Natural killer cell (primary cell): ENCODE results near the gene DHRS13. TPM values are rescaled to one million over a fixed set of nuclear protein-coding genes. Genes with fewer than 3 reads are reported as not detected.

Source experiments
- ATAC-seq, 3 donors: fragments of 150-1000 bp in 2 of 3; fragments of 200-7000 bp in 1 of 3; cut with Tn5 transposase; 1 replicate in 1 of 3; 2 replicates in 2 of 3; pipeline ENCODE4 v1.10.0; 2021; ENCODE audit warnings: mild to moderate bottlenecking in 2 of 3, moderate library complexity in 2 of 3
- DNase-seq, 2 donors: peaks; one replicate each; pipeline versions ENCODE4 v3.0.0 to v3.0.0-alpha.2; 2013 to 2021; ENCODE audit warnings: mixed read lengths in 1 of 2
- H3K27ac ChIP-seq: one replicate; pipeline ENCODE4 v1.5.1; 2013; ENCODE audit warnings: mild to moderate bottlenecking, low read length
- H3K27me3 ChIP-seq: one replicate; pipeline ENCODE4 v1.6.1; 2013; ENCODE audit warnings: low read length; ENCODE audit not compliant: control insufficient read depth, insufficient read depth
- H3K36me3 ChIP-seq: one replicate; pipeline ENCODE4 v1.6.1; 2013; ENCODE audit warnings: low read length; ENCODE audit not compliant: control insufficient read depth, insufficient read depth
- H3K4me1 ChIP-seq: one replicate; pipeline ENCODE4 v1.6.1; 2013; ENCODE audit warnings: low read length; ENCODE audit not compliant: control insufficient read depth, insufficient read depth
- H3K4me3 ChIP-seq: one replicate; pipeline ENCODE4 v1.5.1; 2013; ENCODE audit warnings: low read length
- H3K9me3 ChIP-seq: one replicate; pipeline ENCODE4 v1.6.1; 2013; ENCODE audit warnings: low read length; ENCODE audit not compliant: control insufficient read depth, insufficient read depth
- H3K27ac Mint-ChIP-seq, 2 donors: one replicate each; pipeline ENCODE4 v1.8.0; 2022; ENCODE audit warnings: mild to moderate bottlenecking in 2 of 2, mixed read lengths in 2 of 2, moderate library complexity in 1 of 2
- H3K27me3 Mint-ChIP-seq, 2 donors: one replicate each; pipeline ENCODE4 v1.8.0; 2022; ENCODE audit warnings: low read depth in 2 of 2, mixed read lengths in 2 of 2
- H3K36me3 Mint-ChIP-seq: one replicate; pipeline ENCODE4 v1.8.0; 2022; ENCODE audit warnings: mixed read lengths
- H3K4me1 Mint-ChIP-seq, 2 donors: one replicate each; pipeline ENCODE4 v1.8.0; 2022; ENCODE audit warnings: mixed read lengths in 2 of 2
- H3K4me3 Mint-ChIP-seq: one replicate; pipeline ENCODE4 v1.8.0; 2022; ENCODE audit warnings: mild to moderate bottlenecking, moderate library complexity, mixed read lengths
- H3K9me3 Mint-ChIP-seq, 2 donors: one replicate each; pipeline ENCODE4 v1.8.0; 2022; ENCODE audit warnings: mixed read lengths in 2 of 2
- CTCF ChIP-seq: fragments of 200-600 bp; IDR thresholded peaks from one replicate; pipeline ENCODE4 v1.8.0; 2022; ENCODE audit warnings: antibody characterized with exemption
- WGBS: methylation state at CpG from one replicate; pipeline ENCODE4 v1.1.7; 2013; ENCODE audit warnings: missing lambda C conversion rate; ENCODE audit not compliant: insufficient coverage; 5-methylcytosine and 5-hydroxymethylcytosine counted together
- intact Hi-C: fragments of 100-400 bp; cut with micrococcal nuclease; formaldehyde crosslinking; loops from one replicate; pipeline ENCODE4 v1.14.2; 2022
- total RNA-seq, 4 donors: library from RNA; stranded (reverse); fragments of 120-200 nt in 1 of 4; gene quantifications; one replicate each; pipeline versions ENCODE4 v1.2.3 to v1.2.4, GENCODE V29; 2013 to 2022

Gene DHRS13
- total RNA-seq, 3 donors from 2014 or later (not counting 1 experiment from before 2014, with no cell fraction given): 22.5 to 27.3 (median 23.2) TPM

- no peak overlapping the region for H3K4me3 Mint-ChIP-seq
- no peaks in the 10 kb centered on the region for H3K36me3 Mint-ChIP-seq
- TF ChIP-seq CTCF: no peak
- WGBS: 50% methylated on average over 2 of the region's 2 CpGs
- ATAC-seq: no peak
- H3K4me1 Mint-ChIP-seq: peaks cover 14% of the 10 kb centered on the region in 2 donors
- Histone ChIP-seq H3K4me1 (peaks cover 13% of the 10 kb centered on the region), H3K27me3 (no peaks in the 10 kb centered on the region), H3K36me3 (peaks cover 27% of the 10 kb centered on the region), H3K4me3 (no peak overlapping the region), H3K9me3 (no peaks in the 10 kb centered on the region), H3K27ac (no peak overlapping the region)
- H3K27ac Mint-ChIP-seq: no peak overlapping the region
- DNase-seq: no peak
- no peaks in the 10 kb centered on the region for H3K9me3 Mint-ChIP-seq
- H3K27me3 Mint-ChIP-seq: no peaks in the 10 kb centered on the region
- intact Hi-C loops: no loop called here
Observed at GRCh38 chr17:28858801-28859355, 44.0 kb downstream of the DHRS13 start.

DNA sequence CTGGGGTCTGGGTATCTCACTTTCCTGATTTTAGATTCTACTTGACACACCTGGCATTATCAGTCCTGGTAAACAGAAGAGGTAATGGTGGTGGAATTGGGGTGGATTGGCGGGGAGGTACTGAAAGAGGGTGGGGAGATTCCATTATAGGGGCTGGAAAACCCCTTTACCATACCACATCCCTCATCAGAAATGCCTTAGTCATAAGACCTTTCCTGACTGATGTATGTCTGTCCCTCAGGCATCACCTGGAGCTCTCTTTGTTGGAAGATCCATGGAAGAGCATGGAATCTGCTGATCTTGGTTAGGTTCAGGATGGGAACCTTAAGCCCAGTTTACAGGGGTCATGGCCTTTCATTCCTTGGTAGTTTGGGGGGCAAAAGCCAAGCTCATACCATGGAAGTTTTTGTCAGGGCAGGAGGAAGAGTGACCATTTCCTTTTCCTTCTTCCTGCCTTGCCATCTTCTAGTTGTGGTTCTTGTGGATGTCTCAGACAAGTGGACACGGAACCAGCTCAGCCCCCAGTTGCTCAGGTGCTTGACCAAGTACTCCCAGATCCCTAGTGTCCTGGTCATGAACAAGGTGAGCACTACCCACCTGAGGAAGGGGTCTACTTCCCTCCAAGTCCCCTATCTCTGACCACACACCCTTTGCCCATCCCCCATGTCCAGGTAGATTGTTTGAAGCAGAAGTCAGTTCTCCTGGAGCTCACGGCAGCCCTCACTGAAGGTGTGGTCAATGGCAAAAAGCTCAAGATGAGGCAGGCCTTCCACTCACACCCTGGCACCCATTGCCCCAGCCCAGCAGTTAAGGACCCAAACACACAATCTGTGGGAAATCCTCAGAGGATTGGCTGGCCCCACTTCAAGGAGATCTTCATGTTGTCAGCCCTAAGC is 44.7 kb downstream of the DHRS13 start:
- WGBS: 91% methylated on average over 2 of the region's 3 CpGs
- no peaks in the 10 kb centered on the region for H3K9me3 ChIP-seq
- H3K36me3 Mint-ChIP-seq: no peaks in the 10 kb centered on the region
- no peak overlapping the region for H3K27ac ChIP-seq
- H3K4me3 ChIP-seq: no peak overlapping the region
- no peak overlapping the region for H3K27ac Mint-ChIP-seq
- no peaks in the 10 kb centered on the region for H3K9me3 Mint-ChIP-seq
- peaks cover 14% of the 10 kb centered on the region in 2 donors for H3K4me1 Mint-ChIP-seq
- peaks cover 27% of the 10 kb centered on the region for H3K36me3 ChIP-seq
- peak overlapping the region; percentile 58 for H3K4me3 Mint-ChIP-seq
- TF ChIP-seq CTCF: no peak
- peak in 1 of 2 donors; percentile 22 for DNase-seq
- no peaks in the 10 kb centered on the region for H3K27me3 Mint-ChIP-seq
- peaks cover 13% of the 10 kb centered on the region for H3K4me1 ChIP-seq
- intact Hi-C loops: no loop called here
- no peak for ATAC-seq
- no peaks in the 10 kb centered on the region for H3K27me3 ChIP-seq

DNA sequence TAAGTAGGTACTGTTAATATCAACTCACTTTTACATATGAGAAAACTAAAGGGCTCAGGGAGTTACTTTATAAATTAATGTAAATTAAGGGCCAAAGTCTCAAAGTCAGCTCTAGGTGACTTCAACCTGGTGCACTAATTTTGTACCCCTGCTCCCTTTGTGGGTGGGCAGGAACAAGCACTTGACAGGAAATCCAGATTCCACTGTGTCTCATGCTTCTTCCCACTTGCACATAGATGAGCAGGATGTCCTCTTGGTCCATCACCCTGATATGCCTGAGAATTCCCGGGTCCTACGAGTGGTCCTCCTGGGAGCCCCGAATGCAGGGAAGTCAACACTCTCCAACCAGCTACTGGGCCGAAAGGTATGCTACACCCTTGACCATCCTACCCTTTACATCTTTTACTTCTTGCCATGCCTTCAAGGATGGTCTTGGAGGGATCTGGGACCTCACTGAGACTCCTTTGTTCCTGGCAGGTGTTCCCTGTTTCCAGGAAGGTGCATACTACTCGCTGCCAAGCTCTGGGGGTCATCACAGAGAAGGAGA is 46.8 kb downstream of the DHRS13 start:
- intact Hi-C loops: no loop called here
- H3K4me3 Mint-ChIP-seq: peak overlapping the region; percentile 98
- peaks cover 13% of the 10 kb centered on the region for H3K4me1 ChIP-seq

More for the DNA sequence above, 46.8 kb downstream of the DHRS13 start:
- no peak overlapping the region for H3K27ac Mint-ChIP-seq
- H3K9me3 Mint-ChIP-seq: no peaks in the 10 kb centered on the region
- ATAC-seq: no peak
- H3K27me3 Mint-ChIP-seq: no peaks in the 10 kb centered on the region
- no peak overlapping the region for H3K4me3 ChIP-seq
- TF ChIP-seq CTCF: no peak
- DNase-seq: no peak
- H3K4me1 Mint-ChIP-seq: peaks cover 14% of the 10 kb centered on the region in 2 donors
- no peak overlapping the region for H3K27ac ChIP-seq
- WGBS: 96% methylated on average over 5 of the region's 5 CpGs
- H3K9me3 ChIP-seq: no peaks in the 10 kb centered on the region
- no peaks in the 10 kb centered on the region for H3K27me3 ChIP-seq
- H3K36me3 Mint-ChIP-seq: no peaks in the 10 kb centered on the region
- H3K36me3 ChIP-seq: peaks cover 27% of the 10 kb centered on the region
